NCI-H187 (cell line): ENCODE measurements around the gene RAB3IP.
"Not testable (repeated sequence)": the region's sequence is repeated elsewhere in the genome, so short reads cannot be mapped to it uniquely, and the experiment has no call there.

Experiments used
- DNase-seq, 2 experiments: peaks; one replicate each; lab custom pipeline; 2025; lab: John Stamatoyannopoulos, UW

The RAB3IP gene

GRCh38 chr12:69835081-69835480 lies 96.4 kb downstream of the RAB3IP start:
- DNase-seq: no peak

DNA sequence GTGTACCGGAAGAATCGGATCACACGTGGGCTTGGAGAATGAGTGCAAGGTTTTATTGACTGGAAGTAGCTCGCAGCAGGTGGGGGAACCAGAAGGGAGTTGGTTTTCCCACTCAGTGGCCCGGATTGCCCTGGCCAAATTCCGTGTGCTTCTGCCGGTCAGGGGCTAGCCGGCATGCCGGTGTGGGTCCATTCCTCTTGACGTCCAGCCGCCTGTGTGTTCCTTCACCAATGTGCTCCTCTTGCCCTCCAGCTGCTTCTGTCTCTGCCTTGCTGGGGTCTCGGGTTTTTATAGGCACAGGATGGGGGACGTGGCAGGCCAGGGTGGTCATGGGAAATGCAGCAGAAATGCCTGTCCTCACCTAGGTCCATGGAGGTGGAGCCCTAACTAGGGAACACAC lies 97.4 kb downstream of the RAB3IP start:
- no peak for DNase-seq

DNA sequence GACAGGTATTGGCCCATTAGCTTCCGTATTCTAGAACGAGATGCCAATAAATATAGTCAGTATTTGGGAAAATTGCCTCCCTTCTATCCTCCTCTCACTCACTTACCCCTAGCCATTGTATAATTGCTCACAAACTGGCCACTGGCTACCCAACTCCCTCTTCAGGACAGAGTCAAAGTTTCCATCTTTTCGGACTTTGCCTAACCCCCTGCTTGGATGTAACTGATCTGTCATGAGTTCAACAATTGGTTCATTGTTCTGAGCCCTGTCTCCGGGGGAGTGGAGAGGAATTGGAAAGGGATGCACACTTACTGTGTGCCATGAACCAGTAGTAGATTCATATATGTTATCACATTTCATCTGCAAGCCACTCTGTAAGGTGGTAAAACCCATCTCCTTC lies 98.5 kb downstream of the RAB3IP start:
- no peak for DNase-seq

- no peak for DNase-seq
These were observed 99.2 kb downstream of the RAB3IP start for GRCh38 chr12:69837657-69838415.

DNA sequence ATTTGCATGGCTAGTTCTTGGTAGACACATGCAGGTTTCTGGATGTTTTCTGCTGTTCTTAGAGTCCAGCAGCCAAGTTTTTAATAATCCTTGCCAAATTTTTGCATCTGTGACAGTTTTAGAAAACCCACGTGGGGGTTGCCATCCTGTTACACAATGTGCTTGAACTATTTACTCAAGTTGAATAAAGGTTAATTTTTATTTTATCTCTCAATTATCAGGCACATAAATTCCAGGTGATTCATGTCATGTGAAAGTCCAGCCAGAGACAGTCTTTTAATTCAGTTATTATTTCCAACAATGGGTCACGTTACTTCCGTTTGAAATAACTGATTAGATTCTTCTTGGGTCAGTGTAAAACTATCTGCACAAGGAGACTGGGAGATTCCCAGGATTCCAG lies 102.1 kb downstream of the RAB3IP start:
- no peak for DNase-seq

GRCh38 chr12:69843608-69844007 lies 104.9 kb downstream of the RAB3IP start:
- DNase-seq: no peak

- DNase-seq: no peak
These were observed 105.8 kb downstream of the RAB3IP start for GRCh38 chr12:69844416-69844815.

DNA sequence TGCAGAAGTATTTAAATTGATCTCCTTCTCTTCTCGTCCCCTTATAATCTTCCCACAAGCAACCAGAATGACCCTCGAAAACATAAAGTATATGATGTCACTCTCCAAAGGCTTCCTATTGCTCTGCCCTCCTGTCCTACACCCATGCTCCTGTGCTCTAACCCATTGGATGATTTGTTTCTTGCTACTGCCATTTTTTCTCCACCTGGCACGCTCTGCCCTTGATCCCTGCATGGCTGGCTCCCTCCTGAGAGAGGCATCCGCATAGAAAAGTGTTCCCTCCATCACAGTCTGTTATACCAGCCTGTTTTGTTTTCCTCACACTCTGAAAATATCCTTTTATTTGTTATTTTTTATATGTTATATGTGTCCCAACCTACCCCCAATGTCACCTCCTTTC lies 106.2 kb downstream of the RAB3IP start:
- DNase-seq: no peak

DNA sequence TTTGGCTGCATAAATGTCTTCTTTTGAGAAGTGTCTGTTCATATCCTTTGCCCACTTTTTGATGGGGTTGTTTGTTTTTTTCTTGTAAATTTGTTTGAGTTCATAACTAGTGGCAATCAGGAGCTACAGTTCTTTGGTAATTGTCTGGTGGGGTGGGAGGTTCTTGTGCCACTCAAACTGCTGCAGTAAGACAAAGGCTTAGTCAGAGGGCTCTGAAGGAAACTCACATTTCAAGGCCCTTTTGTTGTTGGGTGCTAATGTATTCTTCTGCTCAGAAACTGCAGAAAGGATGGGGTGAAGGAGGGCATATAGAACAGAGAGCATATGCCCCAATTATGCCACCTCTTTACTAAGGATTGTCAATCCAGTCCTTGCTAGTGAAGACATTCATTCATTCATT lies 108.3 kb downstream of the RAB3IP start:
- DNase-seq: no peak

DNA sequence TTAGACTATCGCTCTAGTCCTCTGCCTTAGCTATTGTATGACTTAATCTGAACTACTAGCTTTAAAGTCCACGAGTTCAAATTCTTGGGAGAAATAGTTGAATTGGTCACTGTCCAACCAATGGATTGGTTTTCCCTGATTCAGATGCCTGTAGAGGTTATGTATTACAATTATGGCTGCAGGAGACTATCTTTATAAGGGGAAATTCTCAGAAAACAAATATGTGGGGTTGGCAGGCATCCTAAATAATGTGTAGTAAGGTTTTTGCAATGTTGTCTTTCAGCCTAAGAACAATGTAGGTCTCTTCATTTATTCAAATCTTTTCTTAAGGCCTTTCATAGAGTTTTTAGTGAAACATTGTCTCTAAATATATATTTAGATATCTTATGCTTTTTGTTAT lies 113.3 kb downstream of the RAB3IP start:
- no peak for DNase-seq

- not testable (repeated sequence) for DNase-seq
These were observed 114.7 kb downstream of the RAB3IP start for GRCh38 chr12:69853176-69853961.

DNA sequence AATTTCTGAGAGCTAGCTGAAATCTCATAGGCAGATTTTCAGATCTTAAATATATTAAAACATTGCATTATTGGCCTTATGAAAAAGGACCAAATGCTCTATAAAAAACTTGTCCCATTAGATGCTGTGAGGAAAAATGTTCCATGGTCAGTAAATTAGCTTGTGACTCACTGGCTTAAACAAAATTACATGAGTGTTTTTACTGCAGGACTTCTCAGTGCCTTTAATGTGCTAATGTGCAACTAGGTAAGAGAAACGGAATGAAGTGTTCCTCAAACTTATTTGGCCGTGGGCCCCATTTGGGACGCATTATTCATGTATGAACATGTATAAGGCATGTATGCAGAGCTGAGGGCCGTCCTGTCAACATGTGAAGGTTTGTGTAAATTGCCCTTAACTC lies 128.0 kb downstream of the RAB3IP start:
- DNase-seq: no peak

DNA sequence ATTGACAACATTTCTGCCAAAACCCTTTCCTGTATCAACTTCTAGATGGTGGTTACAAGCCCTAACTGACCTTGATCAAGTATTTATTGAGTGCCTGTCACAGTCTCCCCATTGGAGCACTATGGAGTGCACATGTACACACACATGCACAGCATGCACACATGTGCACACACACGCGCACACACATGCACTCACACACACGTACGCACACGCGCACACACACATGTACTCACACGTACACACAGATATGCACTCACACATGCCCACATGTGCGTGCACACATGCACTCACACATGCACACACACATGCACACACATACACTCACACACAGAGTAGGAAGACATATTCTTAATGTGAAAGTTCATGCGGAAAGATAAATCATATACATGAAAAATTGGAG lies 130.0 kb downstream of the RAB3IP start:
- no peak for DNase-seq

DNA sequence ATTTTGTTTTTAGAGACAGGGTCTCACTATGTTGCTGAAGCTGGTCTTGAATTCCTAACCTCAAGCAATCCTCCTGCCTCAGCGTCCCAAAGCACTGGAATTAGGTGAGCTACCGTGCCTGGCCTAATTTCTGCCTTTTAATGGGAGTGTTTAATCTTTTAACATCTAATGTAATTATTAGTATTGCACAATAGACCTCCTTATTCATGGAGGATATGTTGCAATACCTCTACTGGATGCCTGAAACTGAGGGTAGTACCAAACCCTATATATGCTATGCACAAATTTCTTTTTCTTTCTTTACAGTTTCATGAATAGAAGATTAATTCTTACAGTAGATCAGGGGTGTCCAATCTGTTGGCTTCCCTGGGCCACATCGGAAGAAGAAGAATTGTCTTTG lies 134.1 kb downstream of the RAB3IP start:
- DNase-seq: no peak
